ENCODE data around the gene CLDND1. TPM values are rescaled to one million over a fixed set of nuclear protein-coding genes. Genes with fewer than 3 reads are reported as not detected.

The CLDND1 gene
- total and polyA plus RNA-seq, 4 donors = 21.8 to 55.5 (median 37.1) TPM

DNA sequence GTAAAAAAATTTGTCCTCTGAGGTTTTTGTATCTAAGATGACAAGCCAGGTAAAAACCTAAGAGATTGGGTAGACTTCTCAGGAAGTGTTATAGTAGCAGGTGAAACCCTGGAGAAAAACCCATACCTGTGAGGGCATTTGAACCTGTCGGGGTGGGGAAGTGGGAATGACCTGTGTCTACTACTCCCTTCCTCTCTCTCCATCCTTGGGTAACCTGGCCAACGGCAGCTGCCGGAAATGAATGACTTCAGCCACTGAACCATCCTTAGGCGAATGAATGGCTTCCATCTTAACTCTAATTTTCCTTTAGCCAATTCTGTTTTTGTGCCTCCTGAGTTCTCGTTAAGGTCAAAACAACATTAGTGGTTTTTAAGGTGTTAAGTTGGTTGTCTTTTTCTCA is 25.8 kb upstream of the CLDND1 start:
- Histone ChIP-seq H3K27me3 (ENCODE audit: control insufficient read depth in 4 of 4, insufficient read depth in 4 of 4, low read length in 3 of 4) (no peaks in the 10 kb centered on the region), H3K27ac (ENCODE audit: low read depth in 1 of 2, low read length in 2 of 2) (no peak overlapping the region), H3K9ac (ENCODE audit: low read depth in 1 of 2, low read length in 2 of 2) (no peak overlapping the region), H3K4me1 (ENCODE audit: control insufficient read depth in 4 of 4, insufficient read depth in 4 of 4, low read length in 3 of 4) (no peaks in the 10 kb centered on the region), H3K36me3 (ENCODE audit: control insufficient read depth in 4 of 4, insufficient read depth in 3 of 4, low read depth in 1 of 4, low read length in 3 of 4) (no peaks in the 10 kb centered on the region), H3K9me3 (ENCODE audit: control insufficient read depth in 4 of 4, low read length in 3 of 4) (no peaks in the 10 kb centered on the region), H3K4me3 (ENCODE audit: low read depth in 1 of 3, low read length in 3 of 3) (no peak overlapping the region)
- WGBS = 83% methylated on average over 5 of the region's 5 CpGs
- TF ChIP-seq, protein P1, sequence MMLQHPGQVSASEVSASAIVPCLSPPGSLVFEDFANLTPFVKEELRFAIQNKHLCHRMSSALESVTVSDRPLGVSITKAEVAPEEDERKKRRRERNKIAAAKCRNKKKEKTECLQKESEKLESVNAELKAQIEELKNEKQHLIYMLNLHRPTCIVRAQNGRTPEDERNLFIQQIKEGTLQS (IDR thresholded peaks at IDR 0.05) = no peak
- no peak for TF ChIP-seq TAF1 (conservative IDR thresholded peaks at IDR 0.05)
- no peak for TF ChIP-seq HNF4A (conservative IDR thresholded peaks at IDR 0.05)
- TF ChIP-seq SP1 (IDR thresholded peaks at IDR 0.05) = no peak
- TF ChIP-seq, protein P2, sequence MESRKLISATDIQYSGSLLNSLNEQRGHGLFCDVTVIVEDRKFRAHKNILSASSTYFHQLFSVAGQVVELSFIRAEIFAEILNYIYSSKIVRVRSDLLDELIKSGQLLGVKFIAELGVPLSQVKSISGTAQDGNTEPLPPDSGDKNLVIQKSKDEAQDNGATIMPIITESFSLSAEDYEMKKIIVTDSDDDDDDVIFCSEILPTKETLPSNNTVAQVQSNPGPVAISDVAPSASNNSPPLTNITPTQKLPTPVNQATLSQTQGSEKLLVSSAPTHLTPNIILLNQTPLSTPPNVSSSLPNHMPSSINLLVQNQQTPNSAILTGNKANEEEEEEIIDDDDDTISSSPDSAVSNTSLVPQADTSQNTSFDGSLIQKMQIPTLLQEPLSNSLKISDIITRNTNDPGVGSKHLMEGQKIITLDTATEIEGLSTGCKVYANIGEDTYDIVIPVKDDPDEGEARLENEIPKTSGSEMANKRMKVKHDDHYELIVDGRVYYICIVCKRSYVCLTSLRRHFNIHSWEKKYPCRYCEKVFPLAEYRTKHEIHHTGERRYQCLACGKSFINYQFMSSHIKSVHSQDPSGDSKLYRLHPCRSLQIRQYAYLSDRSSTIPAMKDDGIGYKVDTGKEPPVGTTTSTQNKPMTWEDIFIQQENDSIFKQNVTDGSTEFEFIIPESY (IDR thresholded peaks at IDR 0.05) = no peak
- TF ChIP-seq, protein P3, sequence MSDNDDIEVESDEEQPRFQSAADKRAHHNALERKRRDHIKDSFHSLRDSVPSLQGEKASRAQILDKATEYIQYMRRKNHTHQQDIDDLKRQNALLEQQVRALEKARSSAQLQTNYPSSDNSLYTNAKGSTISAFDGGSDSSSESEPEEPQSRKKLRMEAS (IDR thresholded peaks at IDR 0.05) = no peak
- no peak for TF ChIP-seq HNF4G (IDR thresholded peaks at IDR 0.05)
- no peak for TF ChIP-seq RAD21 (IDR thresholded peaks at IDR 0.05)
- TF ChIP-seq FOXA2 (IDR thresholded peaks at IDR 0.05) = no peak
- no peak for TF ChIP-seq YY1 (IDR thresholded peaks at IDR 0.05)
- TF ChIP-seq NR2F2 (IDR thresholded peaks at IDR 0.05) = no peak
- no peak for TF ChIP-seq FOXA1 (IDR thresholded peaks at IDR 0.05)
- TF ChIP-seq GABPA (IDR thresholded peaks at IDR 0.05 in 1 of 2, conservative IDR thresholded peaks at IDR 0.05 in 1 of 2) = no peak
- no peak for TF ChIP-seq EGR1 (IDR thresholded peaks at IDR 0.05; ENCODE audit: low read depth in 2 of 2)
- DNase-seq (ENCODE audit: low spot score) = no peak

DNA sequence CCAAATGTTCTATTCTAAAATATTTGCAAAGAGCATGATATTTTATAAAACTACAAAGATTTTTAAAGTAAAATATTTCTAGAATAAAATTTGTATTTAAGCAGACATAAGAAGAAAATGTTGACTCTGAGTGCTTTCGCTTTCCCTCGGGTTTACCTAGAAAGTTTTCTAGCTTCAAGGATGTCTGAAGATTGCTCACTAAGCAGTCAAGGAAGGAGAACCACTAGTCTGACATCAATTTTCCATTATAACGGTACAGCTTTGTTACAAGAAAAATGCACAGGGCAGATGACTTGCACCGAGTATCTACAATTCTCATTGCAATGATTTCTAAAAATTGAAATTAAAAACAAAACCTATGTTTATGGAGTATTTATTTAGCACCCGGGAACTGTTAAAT is 23.2 kb upstream of the CLDND1 start:
- no peak for DNase-seq (ENCODE audit: low spot score)
- no peaks in the 10 kb centered on the region for H3K27me3 ChIP-seq (ENCODE audit: control insufficient read depth in 4 of 4, insufficient read depth in 4 of 4, low read length in 3 of 4)
- H3K4me3 ChIP-seq (ENCODE audit: low read depth in 1 of 3, low read length in 3 of 3) = no peak overlapping the region
- no peaks in the 10 kb centered on the region for H3K36me3 ChIP-seq (ENCODE audit: control insufficient read depth in 4 of 4, insufficient read depth in 3 of 4, low read depth in 1 of 4, low read length in 3 of 4)
- no peak overlapping the region for H3K27ac ChIP-seq (ENCODE audit: low read depth in 1 of 2, low read length in 2 of 2)
- TF ChIP-seq RAD21 (IDR thresholded peaks at IDR 0.05) (no peak), NR2F2 (IDR thresholded peaks at IDR 0.05) (no peak), GABPA (IDR thresholded peaks at IDR 0.05 in 1 of 2, conservative IDR thresholded peaks at IDR 0.05 in 1 of 2) (no peak), EGR1 (IDR thresholded peaks at IDR 0.05; ENCODE audit: low read depth in 2 of 2) (no peak), FOXA1 (IDR thresholded peaks at IDR 0.05) (no peak), HNF4A (conservative IDR thresholded peaks at IDR 0.05) (no peak), SP1 (IDR thresholded peaks at IDR 0.05) (no peak), HNF4G (IDR thresholded peaks at IDR 0.05) (no peak), RXRA (IDR thresholded peaks at IDR 0.05) (no peak), JUND (IDR thresholded peaks at IDR 0.05) (no peak), TAF1 (conservative IDR thresholded peaks at IDR 0.05) (no peak), FOXA2 (IDR thresholded peaks at IDR 0.05) (no peak)
- TF ChIP-seq, protein P1 (IDR thresholded peaks at IDR 0.05) = no peak
- TF ChIP-seq, protein P3 (IDR thresholded peaks at IDR 0.05) = no peak
- TF ChIP-seq, protein P4, sequence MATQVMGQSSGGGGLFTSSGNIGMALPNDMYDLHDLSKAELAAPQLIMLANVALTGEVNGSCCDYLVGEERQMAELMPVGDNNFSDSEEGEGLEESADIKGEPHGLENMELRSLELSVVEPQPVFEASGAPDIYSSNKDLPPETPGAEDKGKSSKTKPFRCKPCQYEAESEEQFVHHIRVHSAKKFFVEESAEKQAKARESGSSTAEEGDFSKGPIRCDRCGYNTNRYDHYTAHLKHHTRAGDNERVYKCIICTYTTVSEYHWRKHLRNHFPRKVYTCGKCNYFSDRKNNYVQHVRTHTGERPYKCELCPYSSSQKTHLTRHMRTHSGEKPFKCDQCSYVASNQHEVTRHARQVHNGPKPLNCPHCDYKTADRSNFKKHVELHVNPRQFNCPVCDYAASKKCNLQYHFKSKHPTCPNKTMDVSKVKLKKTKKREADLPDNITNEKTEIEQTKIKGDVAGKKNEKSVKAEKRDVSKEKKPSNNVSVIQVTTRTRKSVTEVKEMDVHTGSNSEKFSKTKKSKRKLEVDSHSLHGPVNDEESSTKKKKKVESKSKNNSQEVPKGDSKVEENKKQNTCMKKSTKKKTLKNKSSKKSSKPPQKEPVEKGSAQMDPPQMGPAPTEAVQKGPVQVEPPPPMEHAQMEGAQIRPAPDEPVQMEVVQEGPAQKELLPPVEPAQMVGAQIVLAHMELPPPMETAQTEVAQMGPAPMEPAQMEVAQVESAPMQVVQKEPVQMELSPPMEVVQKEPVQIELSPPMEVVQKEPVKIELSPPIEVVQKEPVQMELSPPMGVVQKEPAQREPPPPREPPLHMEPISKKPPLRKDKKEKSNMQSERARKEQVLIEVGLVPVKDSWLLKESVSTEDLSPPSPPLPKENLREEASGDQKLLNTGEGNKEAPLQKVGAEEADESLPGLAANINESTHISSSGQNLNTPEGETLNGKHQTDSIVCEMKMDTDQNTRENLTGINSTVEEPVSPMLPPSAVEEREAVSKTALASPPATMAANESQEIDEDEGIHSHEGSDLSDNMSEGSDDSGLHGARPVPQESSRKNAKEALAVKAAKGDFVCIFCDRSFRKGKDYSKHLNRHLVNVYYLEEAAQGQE (IDR thresholded peaks at IDR 0.05) = no peak
- TF ChIP-seq, protein P5, sequence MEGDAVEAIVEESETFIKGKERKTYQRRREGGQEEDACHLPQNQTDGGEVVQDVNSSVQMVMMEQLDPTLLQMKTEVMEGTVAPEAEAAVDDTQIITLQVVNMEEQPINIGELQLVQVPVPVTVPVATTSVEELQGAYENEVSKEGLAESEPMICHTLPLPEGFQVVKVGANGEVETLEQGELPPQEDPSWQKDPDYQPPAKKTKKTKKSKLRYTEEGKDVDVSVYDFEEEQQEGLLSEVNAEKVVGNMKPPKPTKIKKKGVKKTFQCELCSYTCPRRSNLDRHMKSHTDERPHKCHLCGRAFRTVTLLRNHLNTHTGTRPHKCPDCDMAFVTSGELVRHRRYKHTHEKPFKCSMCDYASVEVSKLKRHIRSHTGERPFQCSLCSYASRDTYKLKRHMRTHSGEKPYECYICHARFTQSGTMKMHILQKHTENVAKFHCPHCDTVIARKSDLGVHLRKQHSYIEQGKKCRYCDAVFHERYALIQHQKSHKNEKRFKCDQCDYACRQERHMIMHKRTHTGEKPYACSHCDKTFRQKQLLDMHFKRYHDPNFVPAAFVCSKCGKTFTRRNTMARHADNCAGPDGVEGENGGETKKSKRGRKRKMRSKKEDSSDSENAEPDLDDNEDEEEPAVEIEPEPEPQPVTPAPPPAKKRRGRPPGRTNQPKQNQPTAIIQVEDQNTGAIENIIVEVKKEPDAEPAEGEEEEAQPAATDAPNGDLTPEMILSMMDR (IDR thresholded peaks at IDR 0.05; ENCODE audit: low read depth, low read length, missing input control) = no peak
- TF ChIP-seq, protein P2 (IDR thresholded peaks at IDR 0.05) = no peak
- no peaks in the 10 kb centered on the region for H3K9me3 ChIP-seq (ENCODE audit: control insufficient read depth in 4 of 4, low read length in 3 of 4)
- no peak overlapping the region for H3K9ac ChIP-seq (ENCODE audit: low read depth in 1 of 2, low read length in 2 of 2)
- 82% methylated on average over 5 of the region's 5 CpGs for WGBS
- H3K4me1 ChIP-seq (ENCODE audit: control insufficient read depth in 4 of 4, insufficient read depth in 4 of 4, low read length in 3 of 4) = no peaks in the 10 kb centered on the region

Data from liver (tissue), 9 donors.